Activated CD4-positive, alpha-beta T cell treated with anti-CD3 and anti-CD28 coated beads, Interleukin-2, amount 10 ng/mL, durations not matched to agents 7 days and 5 days (primary cell): ENCODE measurements around the gene VRK1. TPM values are rescaled to one million over a fixed set of nuclear protein-coding genes. Genes with fewer than 3 reads are reported as not detected.

ENCODE experiments used
- CTCF ChIA-PET: fragments of 350-600 bp; sonication (Branson Sonifier 250); formaldehyde crosslinking; loops from one replicate; lab custom pipeline; 2021; ENCODE audit warnings: antibody characterized with exemption; lab: Charles Lee
- POLR2A ChIA-PET: fragments of 350-600 bp; sonication (Branson Sonifier 250); formaldehyde crosslinking; loops from one replicate; lab custom pipeline; 2021; ENCODE audit warnings: antibody characterized with exemption; lab: Charles Lee
- DNase-seq: peaks from one replicate; pipeline ENCODE4 v3.0.0-alpha.2; 2020
- H3K27ac Mint-ChIP-seq: one replicate; pipeline ENCODE4 v1.8.0; 2021; ENCODE audit warnings: mild to moderate bottlenecking, moderate library complexity, mixed read lengths
- H3K27me3 Mint-ChIP-seq: one replicate; pipeline ENCODE4 v1.8.0; 2021; ENCODE audit warnings: mixed read lengths
- H3K36me3 Mint-ChIP-seq: one replicate; pipeline ENCODE4 v1.8.0; 2021; ENCODE audit warnings: low read depth, mixed read lengths
- H3K4me1 Mint-ChIP-seq: one replicate; pipeline ENCODE4 v1.8.0; 2021; ENCODE audit warnings: mixed read lengths
- H3K4me3 Mint-ChIP-seq: one replicate; pipeline ENCODE4 v1.8.0; 2021; ENCODE audit warnings: mild to moderate bottlenecking, moderate library complexity, mixed read lengths
- H3K9me3 Mint-ChIP-seq: one replicate; pipeline ENCODE4 v1.8.0; 2021; ENCODE audit warnings: mixed read lengths
- total RNA-seq, 2 experiments: library from RNA; stranded (reverse); gene quantifications; one replicate each; pipeline ENCODE4 v1.2.3, GENCODE V29; 2021

The VRK1 gene
- total RNA-seq, 2 experiments from 2014 or later: 66.5 to 70.8 TPM

DNA sequence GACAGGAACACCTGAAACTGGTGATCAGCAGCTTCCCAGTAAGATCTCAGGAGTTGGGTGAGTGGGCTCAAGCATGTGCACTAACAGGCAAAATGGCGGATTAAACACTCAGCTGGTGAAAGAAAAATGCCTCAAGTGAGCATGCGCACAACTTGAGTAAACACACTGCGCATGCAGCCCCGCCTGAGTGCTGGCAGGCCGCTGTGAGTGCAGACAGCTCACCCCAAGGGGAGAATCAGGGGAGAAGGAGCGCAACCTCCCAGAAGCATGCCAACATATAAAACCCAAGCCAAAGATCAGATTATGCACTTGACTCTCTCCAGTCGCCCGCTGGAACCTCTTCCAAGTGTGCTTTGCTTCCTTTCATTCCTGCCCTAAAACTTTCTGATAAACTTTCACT, 125.8 kb downstream of the VRK1 start:
- Mint-ChIP-seq H3K4me1 (no peaks in the 10 kb centered on the region), H3K27me3 (no peaks in the 10 kb centered on the region), H3K27ac (no peak overlapping the region), H3K36me3 (no peaks in the 10 kb centered on the region), H3K9me3 (peaks cover 7% of the 10 kb centered on the region), H3K4me3 (no peak overlapping the region)
- ChIA-PET CTCF (no interaction called here), POLR2A (no interaction called here)
- no peak for DNase-seq

DNA sequence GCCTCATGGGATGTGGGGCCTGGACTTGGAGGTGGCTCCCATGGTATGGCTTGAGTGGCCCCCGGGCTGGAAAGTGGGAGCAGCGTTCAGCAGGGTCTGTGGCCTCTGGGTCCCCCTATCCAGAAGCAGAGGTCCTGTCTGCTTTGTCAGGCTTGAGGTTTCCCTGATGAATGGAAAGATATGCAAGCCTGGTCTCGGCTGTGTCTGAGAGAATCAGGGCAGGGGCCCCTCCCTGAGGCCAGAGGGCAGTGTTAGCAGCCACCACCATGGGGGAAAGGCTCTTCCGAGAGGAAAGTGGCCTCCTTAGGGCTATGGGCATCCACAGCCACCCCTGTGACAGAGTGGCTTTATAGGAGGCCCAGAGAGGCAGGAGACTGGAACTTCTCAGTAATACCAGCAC, 128.2 kb downstream of the VRK1 start:
- DNase-seq: no peak
- Mint-ChIP-seq H3K4me1 (no peaks in the 10 kb centered on the region), H3K9me3 (peaks cover 7% of the 10 kb centered on the region), H3K36me3 (no peaks in the 10 kb centered on the region), H3K27ac (no peak overlapping the region), H3K4me3 (no peak overlapping the region), H3K27me3 (no peaks in the 10 kb centered on the region)
- ChIA-PET CTCF (no interaction called here), POLR2A (interaction anchor here (0.6 kb wide), 1 partner anchor 89 kb away, joined by 3 read pairs; no protein-coding TSS in a partner anchor)

GRCh38 chr14:96926001-96926400, 128.8 kb downstream of the VRK1 start:
- no peaks in the 10 kb centered on the region for H3K27me3 Mint-ChIP-seq
- POLR2A ChIA-PET: no interaction called here
- CTCF ChIA-PET: no interaction called here
- H3K4me1 Mint-ChIP-seq: no peaks in the 10 kb centered on the region
- no peak overlapping the region for H3K4me3 Mint-ChIP-seq
- H3K27ac Mint-ChIP-seq: no peak overlapping the region
- H3K9me3 Mint-ChIP-seq: peaks cover 5% of the 10 kb centered on the region
- DNase-seq: no peak
- no peaks in the 10 kb centered on the region for H3K36me3 Mint-ChIP-seq

GRCh38 chr14:96928779-96929380, 131.7 kb downstream of the VRK1 start:
- no peaks in the 10 kb centered on the region for H3K36me3 Mint-ChIP-seq
- no peak overlapping the region for H3K4me3 Mint-ChIP-seq
- no peaks in the 10 kb centered on the region for H3K27me3 Mint-ChIP-seq
- no peak overlapping the region for H3K27ac Mint-ChIP-seq
- no peaks in the 10 kb centered on the region for H3K4me1 Mint-ChIP-seq
- ChIA-PET CTCF (no interaction called here), POLR2A (no interaction called here)
- no peaks in the 10 kb centered on the region for H3K9me3 Mint-ChIP-seq
- DNase-seq: no peak

GRCh38 chr14:96929950-96930349, 132.8 kb downstream of the VRK1 start:
- Mint-ChIP-seq H3K4me3 (no peak overlapping the region), H3K27ac (no peak overlapping the region), H3K27me3 (no peaks in the 10 kb centered on the region), H3K9me3 (no peaks in the 10 kb centered on the region), H3K36me3 (no peaks in the 10 kb centered on the region), H3K4me1 (no peaks in the 10 kb centered on the region)
- ChIA-PET POLR2A (no interaction called here), CTCF (no interaction called here)
- DNase-seq: no peak

- H3K36me3 Mint-ChIP-seq: no peaks in the 10 kb centered on the region
- H3K9me3 Mint-ChIP-seq: no peaks in the 10 kb centered on the region
- H3K27me3 Mint-ChIP-seq: no peaks in the 10 kb centered on the region
- no peaks in the 10 kb centered on the region for H3K4me1 Mint-ChIP-seq
- POLR2A ChIA-PET: no interaction called here
- no peak overlapping the region for H3K4me3 Mint-ChIP-seq
- no peak overlapping the region for H3K27ac Mint-ChIP-seq
- DNase-seq: no peak
- CTCF ChIA-PET: no interaction called here
Observed at GRCh38 chr14:96930526-96930925, 133.3 kb downstream of the VRK1 start.
